HepG2 (cell line): ENCODE data around the gene RFX7. TPM values are rescaled to one million over a fixed set of nuclear protein-coding genes. Genes with fewer than 3 reads are reported as not detected.

Experiments used
- ATAC-seq: fragments of 200-7000 bp; cut with Tn5 transposase; 3 replicates; pipeline ENCODE4 v1.9.1; 2020; ENCODE audit warnings: mild to moderate bottlenecking, moderate library complexity
- BruUV-seq: library from RNA; stranded (reverse); fragments of 400-500 nt; replicated peaks from 2 replicates; lab custom pipeline; 2021; lab: Mats Ljungman, UMichigan
- CTCF ChIA-PET: fragments of 300-600 bp; formaldehyde crosslinking; extraction: SDS; loops from one replicate; lab custom pipeline; 2021; ENCODE audit warnings: low total read pairs, inconsistent platforms, low intra/inter-chr PET ratio; lab: Yijun Ruan, JAX
- POLR2A ChIA-PET: fragments of 350-600 bp; sonication (Branson Sonifier 250); formaldehyde crosslinking; loops from one replicate; lab custom pipeline; 2020; ENCODE audit warnings: antibody characterized with exemption, inconsistent platforms; lab: Yijun Ruan, JAX
- DNase-seq: peaks from one replicate; pipeline ENCODE4 v3.0.0-alpha.2; 2015; ENCODE audit warnings: low spot score
- FAIRE-seq: peaks from 3 replicates; lab custom pipeline; 2011; peaks lifted over from hg19 to GRCh38; lab: Jason Lieb, UNC
- H2AFZ ChIP-seq: one replicate; pipeline ENCODE4 v1.6.1; 2011; ENCODE audit warnings: low read length, inconsistent platforms
- H3K27ac ChIP-seq: fragments of 300-600 bp; 3 replicates; pipeline ENCODE4 v1.8.0; 2011; ENCODE audit warnings: mixed run types, mild to moderate bottlenecking, mixed read lengths, low read length, inconsistent platforms; ENCODE audit not compliant: insufficient read depth; ENCODE audit errors: extremely low read length
- H3K27me3 ChIP-seq, 2 experiments: fragments of 200-600 bp in 1 of 2; 2 replicates in 1 of 2; 3 replicates in 1 of 2; pipeline versions ENCODE4 v1.6.0 to v1.8.0; 2011; ENCODE audit warnings: low read length in 2 of 2, mild to moderate bottlenecking in 2 of 2, moderate library complexity in 2 of 2, inconsistent platforms in 1 of 2; ENCODE audit not compliant: insufficient read depth in 2 of 2, control insufficient read depth in 1 of 2
- H3K36me3 ChIP-seq, 2 experiments: fragments of 200-600 bp in 1 of 2; replicated peaks in 1 of 2; 2 replicates in 1 of 2; 3 replicates in 1 of 2; pipeline versions ENCODE4 v1.5.1 to v1.8.0; 2011; ENCODE audit warnings: low read length in 2 of 2, inconsistent platforms in 1 of 2; ENCODE audit not compliant: insufficient read depth in 2 of 2, control insufficient read depth in 1 of 2
- H3K4me1 ChIP-seq: 2 replicates; pipeline ENCODE4 v1.5.1; 2012; ENCODE audit warnings: low read length, inconsistent platforms; ENCODE audit not compliant: insufficient read depth
- H3K4me2 ChIP-seq: 2 replicates; pipeline ENCODE4 v1.6.0; 2011; ENCODE audit warnings: low read depth, low read length, inconsistent platforms
- H3K4me3 ChIP-seq, 3 experiments: fragments of 200-600 bp in 1 of 3; sonication (generic), shearing (Covaris generic) in 1 of 3; replicated peaks in 1 of 3; 2 replicates each; pipeline ENCODE4 v1.5.1; 2011 to 2016; ENCODE audit warnings: low read length in 3 of 3, inconsistent platforms in 2 of 3, low read depth in 2 of 3, mild to moderate bottlenecking in 2 of 3, control low read depth in 1 of 3, mixed read lengths in 1 of 3; ENCODE audit not compliant: insufficient read depth in 1 of 3
- H3K79me2 ChIP-seq: one replicate; pipeline ENCODE4 v1.6.1; 2011; ENCODE audit warnings: low read length, inconsistent platforms; ENCODE audit not compliant: insufficient read depth
- H3K9ac ChIP-seq: 2 replicates; pipeline ENCODE4 v1.6.0; 2011; ENCODE audit warnings: mild to moderate bottlenecking, low read depth, low read length, inconsistent platforms; ENCODE audit not compliant: insufficient read depth
- H3K9me3 ChIP-seq: 2 replicates; pipeline ENCODE4 v1.5.1; 2012; ENCODE audit warnings: mild to moderate bottlenecking, low read length
- H4K20me1 ChIP-seq: 2 replicates; pipeline ENCODE4 v1.6.0; 2011; ENCODE audit warnings: inconsistent platforms, mild to moderate bottlenecking, low read length, moderate library complexity; ENCODE audit not compliant: insufficient read depth
- ATRX ChIP-seq: sonication (generic); formaldehyde crosslinking; IDR thresholded peaks from 2 replicates; pipeline ENCODE4 v1.4.0; 2020; ENCODE audit warnings: missing genetic modification reagents, borderline replicate concordance
- FOXO1 ChIP-seq: sonication (generic); formaldehyde crosslinking; IDR thresholded peaks from 2 replicates; pipeline ENCODE4 v1.4.0; 2020; ENCODE audit warnings: missing genetic modification reagents
- MLX ChIP-seq: IDR thresholded peaks from 2 replicates; pipeline ENCODE4 v1.6.1; 2016
- MTA1 ChIP-seq: sonication (generic); formaldehyde crosslinking; IDR thresholded peaks from 2 replicates; pipeline ENCODE4 v1.4.0; 2020; ENCODE audit warnings: missing genetic modification reagents, mild to moderate bottlenecking, borderline replicate concordance
- PITX1 ChIP-seq: sonication (generic); formaldehyde crosslinking; IDR thresholded peaks from 2 replicates; pipeline ENCODE4 v1.5.1; 2020; ENCODE audit warnings: mild to moderate bottlenecking, missing genetic modification reagents
- RBAK ChIP-seq: sonication (generic); formaldehyde crosslinking; IDR thresholded peaks from 2 replicates; pipeline ENCODE4 v1.5.1; 2020; ENCODE audit warnings: mild to moderate bottlenecking, missing genetic modification reagents
- RCOR2 ChIP-seq: IDR thresholded peaks from 2 replicates; pipeline ENCODE4 v1.6.1; 2016; ENCODE audit warnings: missing biosample characterization, missing genetic modification reagents
- RFX1 ChIP-seq: fragments of 450-650 bp; IDR thresholded peaks from 2 replicates; pipeline ENCODE4 v1.6.1; 2017
- ZNF18 ChIP-seq: sonication (generic); formaldehyde crosslinking; IDR thresholded peaks from 2 replicates; pipeline ENCODE4 v1.8.0; 2022; ENCODE audit warnings: mild to moderate bottlenecking, missing genetic modification reagents; ENCODE audit not compliant: insufficient replicate concordance
- ZNF468 ChIP-seq: sonication (generic); formaldehyde crosslinking; IDR thresholded peaks from 2 replicates; pipeline ENCODE4 v1.8.0; 2022; ENCODE audit warnings: mild to moderate bottlenecking, moderate library complexity, missing genetic modification reagents
- ZNF609 ChIP-seq: sonication (generic); formaldehyde crosslinking; IDR thresholded peaks from 2 replicates; pipeline ENCODE4 v1.4.0; 2020; ENCODE audit warnings: mild to moderate bottlenecking, missing genetic modification reagents, borderline replicate concordance
- ZSCAN22 ChIP-seq: sonication (generic); formaldehyde crosslinking; IDR thresholded peaks from 2 replicates; pipeline ENCODE4 v1.4.0; 2020; ENCODE audit warnings: mild to moderate bottlenecking, missing genetic modification reagents
- WGBS: methylation state at CpG from one replicate; pipeline ENCODE4 v1.1.6; 2017; ENCODE audit warnings: low lambda C conversion rate; 5-methylcytosine and 5-hydroxymethylcytosine counted together
- in situ Hi-C: cut with HindIII; loops from 2 replicates; pipeline ENCODE4 v1.10.0; 2017; ENCODE audit warnings: low pct_unique_long_range_greater_than_20kb; ENCODE audit not compliant: extremely low pct_ligation_motif_present
- intact Hi-C: fragments of 100-400 bp; cut with micrococcal nuclease; formaldehyde crosslinking; loops from one replicate; pipeline ENCODE4 v1.10.0; 2022; ENCODE audit not compliant: unreplicated experiment
- polyA plus RNA-seq, 8 experiments: library from polyadenylated mRNA; depleted of rRNA in 3 of 8; stranded (reverse) in 7 of 8; unstranded in 1 of 8; fragments of >200 nt; fragmentation: Illumina TruSeq in 4 of 8; extraction: Trizol in 4 of 8; gene quantifications; 2 replicates each; pipeline versions ENCODE4 v1.2.1 to v1.2.3, GENCODE V29; 2011 to 2016; ENCODE audit warnings: low read depth in 4 of 8, missing spikeins in 1 of 8, mixed read lengths in 1 of 8; ENCODE audit not compliant: insufficient read depth in 1 of 8
- total RNA-seq, 5 experiments: library from RNA; depleted of rRNA; stranded (reverse); fragments of >200 nt; fragmentation: Illumina TruSeq; extraction: Trizol; gene quantifications; 2 replicates each; pipeline ENCODE4 v1.2.3, GENCODE V29; 2016; ENCODE audit warnings: low read depth in 1 of 5

Gene RFX7
- total and polyA plus RNA-seq, 2 of the 13 experiments (the other 11 are each of a cell fraction or from before 2014, with no cell fraction given) = 8.5 to 10.4 TPM

- peaks cover 9% of the 10 kb centered on the region for H3K79me2 ChIP-seq
- peaks cover 10 to 43% of the 10 kb centered on the region in 2 experiments for H3K36me3 ChIP-seq
- H3K9me3 ChIP-seq = peaks cover 28% of the 10 kb centered on the region
- H3K4me2 ChIP-seq = no peak overlapping the region
- H3K9ac ChIP-seq = no peak overlapping the region
- 95% methylated on average over 3 of the region's 3 CpGs for WGBS
- no peaks in the 10 kb centered on the region; the same call in 1 of the 2 replicates for H4K20me1 ChIP-seq
- H2AFZ ChIP-seq = no peak overlapping the region
- TF ChIP-seq FOXO1 (CRISPR knock-in tag) (no peak), ZSCAN22 (CRISPR knock-in tag) (no peak), MLX (no peak), MTA1 (no peak), ZNF468 (CRISPR knock-in tag) (no peak), ATRX (CRISPR knock-in tag) (no peak), RBAK (CRISPR knock-in tag) (no peak), ZNF609 (CRISPR knock-in tag) (no peak), PITX1 (CRISPR knock-in tag) (no peak), RFX1 (no peak), ZNF18 (CRISPR knock-in tag) (no peak), RCOR2 (CRISPR knock-in tag) (no peak)
- POLR2A ChIA-PET = no interaction called here
- DNase-seq (no peak), FAIRE-seq (no peak), ATAC-seq (no peak)
- in situ Hi-C loops = no loop called here
- H3K4me1 ChIP-seq = no peaks in the 10 kb centered on the region
- intact Hi-C loops = no loop called here
- H3K4me3 ChIP-seq = no peak overlapping the region
- no peak overlapping the region for H3K27ac ChIP-seq
- CTCF ChIA-PET = no interaction called here
- H3K27me3 ChIP-seq = no peaks in the 10 kb centered on the region
- BruUV-seq = no TSS peak
These were observed 16.4 kb downstream of the RFX7 start for GRCh38 chr15:56227306-56227705.
